GM21515 (cell line): ENCODE measurements around the gene FLG.
"Not testable (repeated sequence)": the region's sequence is repeated elsewhere in the genome, so short reads cannot be mapped to it uniquely, and the experiment has no call there.

Experiments used
- ATAC-seq: cut with Tn5 transposase; IDR thresholded peaks from one replicate; pipeline ENCODE4 v1.9.1; 2021; ENCODE audit not compliant: unreplicated experiment

FLG gene

DNA sequence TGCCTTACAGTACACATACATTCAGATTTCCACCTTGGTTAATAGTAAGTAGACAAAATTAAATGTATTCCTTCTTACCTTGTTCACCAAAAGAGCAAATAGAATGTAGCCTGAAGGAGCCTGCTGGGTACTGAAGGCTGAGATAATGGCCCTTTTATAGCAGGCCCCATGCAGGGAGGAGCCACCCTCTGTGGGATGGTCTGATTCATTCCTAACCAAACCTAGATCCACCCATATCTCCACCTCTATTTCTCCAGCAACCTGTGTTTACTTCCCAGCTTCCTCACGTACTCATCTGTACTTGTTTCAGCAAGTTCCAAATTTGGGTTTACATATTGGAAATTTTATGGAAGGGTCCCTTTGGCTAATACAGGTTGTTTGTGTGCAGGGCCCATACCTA, at the start of gene FLG:
TSS of gene FLG (minus strand) at position 129 of the 400 bp plus-strand sequence. CDS start 9,783 bp downstream, outside the sequence.
- ATAC-seq = no peak

DNA sequence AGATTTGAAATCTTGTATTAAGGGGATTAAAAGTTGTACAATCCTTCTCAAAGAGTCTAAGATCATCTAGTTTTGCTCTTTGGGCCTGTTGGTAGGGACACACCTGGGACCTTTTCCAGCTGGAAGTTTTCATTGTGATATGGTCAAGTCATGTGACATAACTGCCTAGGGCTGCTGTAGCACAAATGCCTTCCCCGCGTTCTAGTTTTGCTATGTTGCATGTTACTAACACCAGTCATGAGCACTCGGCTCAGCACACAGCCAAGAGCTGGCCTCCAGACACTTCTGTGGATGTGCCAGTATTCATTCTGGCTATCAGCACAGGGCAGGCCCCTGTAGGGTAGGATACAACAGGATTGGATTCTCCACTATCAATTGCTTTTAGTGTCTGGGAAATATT, 49.4 kb upstream of the FLG start:
- ATAC-seq = no peak

DNA sequence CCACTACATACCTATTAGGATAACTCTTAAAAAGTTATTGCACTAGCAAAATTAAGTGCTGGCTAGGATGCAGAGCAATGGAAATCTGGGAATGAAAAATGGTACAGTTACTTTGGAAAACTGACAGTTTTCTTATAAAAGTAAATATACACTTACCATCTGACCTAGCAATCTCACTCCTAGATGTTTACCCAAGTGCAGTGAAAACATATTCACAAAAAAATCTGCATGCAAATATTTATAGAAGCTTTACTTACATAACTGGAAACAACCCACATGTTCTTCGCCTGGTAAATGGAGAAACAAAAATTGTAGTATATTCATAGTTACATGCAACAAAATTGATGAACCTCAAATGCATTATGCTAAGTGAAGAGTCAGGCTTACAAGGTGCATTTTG, 47.6 kb upstream of the FLG start:
- ATAC-seq = no peak

DNA sequence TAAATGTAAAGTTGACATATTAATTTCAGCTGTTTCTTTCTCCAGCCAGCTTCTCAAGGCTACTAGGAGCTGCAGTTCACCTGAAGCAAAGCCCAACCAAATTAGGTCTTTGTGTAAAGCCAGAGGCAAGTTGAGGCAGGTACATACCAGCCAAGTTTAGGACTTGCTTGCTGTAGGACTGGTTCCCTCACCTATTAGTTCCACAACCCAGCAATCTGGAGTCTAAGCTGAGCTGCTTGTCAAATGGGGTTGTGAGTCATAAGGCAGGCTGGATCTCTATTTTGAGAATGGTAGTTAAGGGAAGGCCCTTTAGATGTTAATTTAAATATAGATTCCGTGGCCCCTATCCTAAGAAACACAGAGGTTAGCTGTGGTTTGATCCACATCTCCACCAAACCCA, 42.4 kb upstream of the FLG start:
- no peak for ATAC-seq

DNA sequence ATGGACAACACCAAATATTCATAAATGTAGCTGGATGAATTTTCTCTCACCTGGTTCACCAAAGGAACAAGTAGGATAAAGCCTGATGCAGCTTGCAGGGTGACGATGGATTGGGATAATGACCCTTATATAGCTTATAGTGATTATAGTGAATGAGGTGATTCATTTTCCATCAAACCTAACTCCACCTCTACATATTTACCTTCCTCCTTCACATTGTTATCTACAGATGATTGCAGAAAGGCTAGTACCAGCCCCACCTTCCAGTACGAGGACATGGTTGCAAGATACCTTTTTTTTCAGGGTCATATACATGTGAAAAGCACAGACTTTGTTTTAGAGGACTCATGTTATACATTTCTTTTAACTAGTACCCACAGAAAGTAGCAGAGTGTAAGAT, 34.9 kb upstream of the FLG start, which contains the start of gene FLG2:
TSS of gene FLG2 (minus strand) at position 101 of the 400 bp plus-strand sequence. CDS start 1,122 bp downstream, outside the sequence.
- no peak for ATAC-seq

DNA sequence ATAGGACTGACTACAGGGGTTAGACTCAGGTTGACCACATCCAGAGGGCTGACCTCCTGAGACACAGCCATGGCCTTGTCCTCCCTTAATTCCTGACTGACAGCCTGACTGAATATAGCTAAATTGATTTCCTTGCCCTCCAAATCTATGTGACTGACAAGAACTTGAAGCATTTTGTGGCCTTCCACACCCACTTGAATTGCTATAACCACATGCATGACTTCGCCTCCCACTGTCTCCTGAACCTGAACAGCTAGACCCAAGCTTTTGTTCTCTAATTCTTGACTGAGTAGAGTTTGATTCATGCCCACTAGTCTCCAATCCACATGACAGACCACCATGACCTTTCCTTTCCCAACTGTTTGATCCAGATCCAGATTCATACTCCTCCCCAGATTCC, 31.7 kb upstream of the FLG start:
- ATAC-seq = no peak

DNA sequence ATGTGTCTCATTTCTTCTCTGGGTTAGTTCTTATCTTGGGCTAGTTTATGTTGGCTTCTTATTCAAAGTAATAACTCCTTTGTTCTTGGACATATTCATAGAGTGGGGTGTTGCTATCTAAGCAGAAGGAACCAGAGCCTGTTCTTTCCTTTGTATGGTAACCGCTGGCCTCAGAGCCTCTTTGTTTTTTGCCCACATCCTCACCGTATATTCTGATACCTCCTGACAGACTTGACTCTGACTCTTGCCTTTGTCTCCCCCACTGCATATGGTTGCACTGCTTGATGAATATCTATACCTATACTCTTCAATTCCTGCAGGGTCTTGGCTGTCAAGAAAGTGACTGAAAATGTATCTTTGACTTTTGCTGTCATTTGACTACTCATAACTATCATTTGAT, 24.6 kb upstream of the FLG start:
- ATAC-seq = no peak

DNA sequence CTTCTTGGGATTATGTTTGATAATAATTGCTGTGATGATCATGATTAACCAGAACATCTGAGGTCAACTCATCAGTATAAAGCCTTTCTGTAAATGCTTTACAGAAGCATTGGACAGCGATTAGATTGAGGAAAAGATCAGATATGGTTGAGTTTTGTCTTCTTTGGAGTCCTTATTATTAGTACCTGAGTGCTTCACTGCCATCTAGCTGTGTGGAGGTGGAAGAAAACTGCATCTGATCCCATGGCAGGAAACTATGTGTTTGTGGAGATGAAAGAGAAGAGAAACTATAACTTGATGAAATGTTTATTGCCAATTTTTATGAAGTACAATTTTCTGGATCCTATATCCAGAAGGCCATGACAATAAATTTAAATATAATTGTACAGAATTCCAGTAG, 23.4 kb upstream of the FLG start:
- ATAC-seq = no peak

DNA sequence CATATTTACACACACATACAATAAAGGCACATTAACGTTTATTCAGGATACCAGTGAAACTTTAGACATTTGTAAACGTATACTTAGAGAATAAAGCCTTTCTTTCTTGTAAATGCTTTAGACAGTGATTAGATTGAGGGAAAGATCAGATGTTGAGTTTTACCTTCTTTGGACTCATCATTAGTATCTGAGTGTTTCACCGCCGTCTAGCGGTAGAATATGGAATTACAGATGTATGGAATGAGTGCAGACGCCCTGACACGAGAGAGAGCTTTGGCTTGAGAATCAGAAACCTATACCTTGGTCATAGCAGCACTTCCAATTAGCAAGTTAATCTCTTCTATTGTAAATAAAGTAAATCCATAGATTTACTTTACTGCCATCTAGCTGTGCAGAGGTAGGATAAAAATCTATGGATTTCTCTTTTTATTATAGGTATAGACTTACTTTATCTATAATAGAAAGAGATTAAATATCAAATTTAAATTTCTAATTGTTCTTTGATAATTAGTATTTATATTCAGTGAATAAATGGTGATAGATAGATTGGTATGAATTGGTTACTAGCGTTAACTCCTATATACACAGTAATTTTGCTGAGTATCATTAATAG, 22.2 kb upstream of the FLG start:
- ATAC-seq = no peak

DNA sequence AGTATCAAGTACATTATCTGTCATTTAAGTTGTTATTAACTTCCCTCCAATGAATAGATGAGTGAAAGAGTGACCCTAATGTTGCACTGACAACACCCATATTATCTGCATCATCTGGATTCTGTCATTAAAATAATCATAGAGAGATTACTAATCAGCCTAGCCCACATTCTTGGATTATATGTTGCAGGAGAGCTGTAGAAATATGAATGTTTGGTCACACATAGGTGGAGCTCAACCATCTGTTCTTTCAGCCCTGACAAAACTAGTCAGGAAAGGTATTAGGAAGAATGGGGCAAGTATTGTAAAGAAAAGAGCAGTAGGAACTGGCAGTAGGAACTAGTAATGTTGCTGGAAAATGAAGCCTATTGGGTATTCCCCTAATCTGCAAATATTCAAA, 19.4 kb upstream of the FLG start:
- no peak for ATAC-seq

DNA sequence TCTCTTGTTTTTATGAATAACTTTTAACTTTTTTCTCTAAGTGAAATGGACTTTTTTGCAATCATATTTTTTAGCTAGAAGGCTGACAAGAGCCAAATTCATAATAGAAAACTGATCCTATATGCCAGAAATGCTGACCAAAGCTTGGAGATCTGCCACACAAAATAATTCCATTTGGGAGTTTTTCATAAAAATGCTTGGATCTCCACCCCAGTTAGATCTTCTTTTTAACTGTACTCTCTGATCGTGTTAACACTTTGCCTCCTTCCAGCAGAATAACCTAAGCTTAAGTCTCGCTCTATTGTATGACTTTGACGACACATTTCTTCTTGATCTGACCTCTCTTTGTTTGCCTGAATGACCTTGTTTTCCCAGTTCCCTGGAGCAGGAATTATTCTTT, 18.0 kb upstream of the FLG start:
- no peak for ATAC-seq

DNA sequence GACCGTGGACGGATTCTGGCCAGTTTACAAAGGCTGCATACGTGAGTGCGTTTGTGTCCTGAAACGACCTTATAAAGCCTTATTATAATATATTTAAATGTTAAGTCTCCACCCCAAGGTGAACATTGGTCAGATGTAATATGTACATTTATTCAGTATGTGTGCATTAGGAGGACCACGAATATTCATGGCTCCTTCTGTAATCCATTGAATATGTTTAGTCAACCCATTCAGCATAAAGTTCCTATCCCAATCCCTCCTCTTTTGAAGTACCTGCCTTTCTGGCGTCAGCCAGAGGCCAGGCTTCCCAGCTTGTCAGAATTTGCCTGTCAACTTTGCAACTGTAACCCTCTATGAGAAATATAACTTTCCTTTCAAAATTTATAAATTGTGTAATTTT, 10.4 kb upstream of the FLG start:
- no peak for ATAC-seq

DNA sequence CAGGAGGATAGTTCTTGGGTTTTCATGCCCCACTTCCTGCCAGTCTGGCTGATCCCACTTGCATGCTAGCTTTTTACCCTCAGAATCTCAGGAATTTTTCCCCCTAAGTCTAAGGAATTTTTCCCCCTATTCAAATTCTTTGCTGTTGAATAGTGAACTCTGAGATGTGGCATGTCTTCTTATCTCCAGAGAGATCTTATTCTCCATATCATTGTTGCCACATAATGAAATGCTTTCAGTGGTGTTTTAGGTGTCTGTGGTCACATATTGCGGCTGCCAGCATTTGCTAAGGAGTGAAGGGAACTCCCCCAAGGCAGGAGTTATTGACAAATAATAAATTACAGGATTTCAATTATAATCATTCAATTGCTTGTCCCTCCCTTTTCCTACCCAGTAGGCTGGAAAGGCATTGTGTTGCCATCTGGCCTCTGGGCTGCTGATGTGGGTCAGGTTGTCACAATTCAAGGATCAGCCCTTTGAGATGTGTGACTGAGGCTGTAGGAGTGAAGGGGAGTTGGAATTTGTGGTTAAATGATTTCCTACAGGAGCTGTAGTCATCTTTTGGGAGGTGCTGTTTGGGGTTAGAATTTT, 3.9 kb upstream of the FLG start:
- ATAC-seq = no peak

DNA sequence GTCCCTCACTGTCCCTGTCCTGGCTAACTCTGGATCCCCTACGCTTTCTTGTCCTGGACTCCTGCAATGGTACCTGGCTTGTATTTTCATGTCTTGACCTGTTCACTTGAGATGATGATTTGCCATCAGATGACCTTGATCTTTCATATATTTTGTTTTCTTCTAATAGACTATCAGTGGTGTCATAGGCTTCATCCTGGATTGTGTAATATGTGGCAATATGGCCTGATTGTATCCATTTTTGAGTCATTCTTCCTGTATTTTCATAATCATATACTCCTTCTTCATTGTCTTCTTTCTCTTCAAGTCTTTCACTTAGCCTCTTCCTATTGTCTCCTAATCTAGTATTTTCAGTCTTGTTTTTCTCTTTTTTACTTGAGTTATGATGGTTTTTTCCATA, 11.1 kb downstream of the FLG start:
- no peak for ATAC-seq

DNA sequence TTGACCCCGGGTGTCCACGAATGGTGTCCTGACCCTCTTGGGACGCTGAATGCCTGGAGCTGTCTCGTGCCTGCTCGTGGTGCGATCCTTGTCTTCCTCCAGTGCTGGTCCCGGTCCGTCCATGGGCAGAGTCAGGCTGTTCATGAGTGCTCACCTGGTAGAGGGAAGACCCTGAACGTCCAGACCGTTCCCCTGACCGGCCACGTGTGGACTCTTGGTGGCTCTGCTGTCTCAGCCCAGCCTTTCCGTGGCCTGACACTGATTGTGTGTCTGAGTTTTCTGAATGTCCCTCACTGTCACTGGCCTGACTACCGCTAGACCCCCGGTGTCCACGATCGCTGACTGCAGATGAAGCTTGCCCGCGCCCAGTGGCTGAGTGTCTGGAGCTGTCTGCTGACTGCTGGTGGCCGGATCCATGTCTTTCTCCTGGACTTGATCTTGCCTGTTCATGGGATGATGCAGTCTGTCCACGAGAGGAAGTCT, 11.7 kb downstream of the FLG start:
- ATAC-seq = no peak

DNA sequence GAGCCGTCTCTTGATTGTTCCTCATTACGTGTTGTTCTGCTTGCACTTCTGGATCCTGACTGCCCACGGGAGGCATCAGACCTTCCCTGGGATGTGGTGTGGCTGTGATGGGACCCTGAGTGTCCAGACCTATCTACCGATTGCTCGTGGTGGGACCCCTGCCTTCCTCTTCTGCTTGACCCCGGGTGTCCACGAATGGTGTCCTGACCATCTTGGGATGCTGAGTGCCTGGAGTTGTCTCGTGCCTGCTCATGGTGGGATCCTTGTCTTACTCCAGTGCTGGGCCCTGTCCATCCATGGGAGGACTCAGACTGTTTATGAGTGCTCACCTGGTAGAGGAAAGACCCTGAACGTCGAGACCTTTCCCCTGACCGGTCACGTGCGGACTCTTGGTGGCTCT, 12.9 kb downstream of the FLG start:
- ATAC-seq = not testable (repeated sequence)

DNA sequence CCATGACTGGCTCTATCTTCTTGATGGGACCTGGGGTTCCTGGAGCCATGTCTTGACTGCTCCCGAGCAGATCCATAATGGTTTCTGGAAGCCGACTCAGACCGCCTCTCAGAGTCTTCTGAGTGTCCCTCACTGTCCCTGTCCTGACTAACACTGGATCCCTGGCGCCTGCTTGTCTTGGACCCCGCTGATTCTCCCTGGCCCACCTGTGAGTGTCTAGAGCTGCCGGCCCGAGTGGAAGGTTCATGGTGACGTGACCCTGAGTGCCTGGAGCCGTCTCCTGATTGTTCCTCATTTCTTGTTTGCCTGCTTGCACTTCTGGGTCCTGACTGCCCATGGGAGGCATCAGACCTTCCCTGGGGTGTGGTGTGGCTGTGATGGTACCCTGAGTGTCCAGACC, 15.1 kb downstream of the FLG start:
- no peak for ATAC-seq

DNA sequence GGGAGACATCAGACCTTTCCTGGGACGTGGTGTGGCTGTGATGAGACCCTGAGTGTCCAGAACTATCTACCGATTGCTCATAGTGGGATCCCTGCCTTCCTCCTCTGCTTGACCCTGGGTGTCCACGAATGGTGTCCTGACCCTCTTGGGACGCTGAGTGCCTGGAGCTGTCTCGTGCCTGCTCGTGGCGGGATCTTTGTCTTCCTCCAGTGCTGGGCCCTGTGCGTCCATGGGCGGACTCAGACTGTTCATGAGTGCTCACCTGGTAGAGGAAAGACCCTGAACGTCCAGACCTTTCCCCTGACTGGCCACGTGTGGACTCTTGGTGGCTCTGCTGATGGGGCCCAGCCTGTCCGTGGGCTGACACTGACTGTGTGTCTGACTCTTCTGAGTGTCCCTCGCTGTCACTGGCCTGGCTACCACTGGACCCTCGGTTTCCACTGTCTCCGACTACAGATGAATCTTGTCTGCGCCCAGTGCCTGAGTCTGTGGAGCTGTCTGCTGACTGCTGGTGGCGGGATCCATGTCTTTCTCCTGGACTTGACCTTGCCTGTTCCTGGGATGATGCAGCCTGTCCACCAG, 15.6 kb downstream of the FLG start:
- ATAC-seq = not testable (repeated sequence)

DNA sequence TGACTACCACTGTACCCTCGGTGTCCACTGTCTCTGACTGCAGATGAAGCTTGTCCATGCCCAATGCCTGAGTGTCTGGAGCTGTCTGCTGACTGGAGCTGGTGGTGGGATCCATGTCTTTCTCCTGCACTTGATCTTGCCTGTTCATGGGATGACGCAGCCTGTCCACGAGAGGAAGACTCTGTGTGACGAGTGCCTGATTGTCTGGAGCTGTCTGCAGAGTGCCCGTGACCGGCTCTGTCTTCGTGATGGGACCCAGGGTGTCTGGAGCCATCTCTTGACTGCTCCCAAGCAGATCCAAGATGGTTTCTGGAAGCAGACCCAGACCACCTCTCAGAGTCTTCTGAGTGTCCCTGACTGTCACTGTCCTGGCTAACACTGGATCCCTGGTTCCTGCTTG, 16.3 kb downstream of the FLG start:
- not testable (repeated sequence) for ATAC-seq

DNA sequence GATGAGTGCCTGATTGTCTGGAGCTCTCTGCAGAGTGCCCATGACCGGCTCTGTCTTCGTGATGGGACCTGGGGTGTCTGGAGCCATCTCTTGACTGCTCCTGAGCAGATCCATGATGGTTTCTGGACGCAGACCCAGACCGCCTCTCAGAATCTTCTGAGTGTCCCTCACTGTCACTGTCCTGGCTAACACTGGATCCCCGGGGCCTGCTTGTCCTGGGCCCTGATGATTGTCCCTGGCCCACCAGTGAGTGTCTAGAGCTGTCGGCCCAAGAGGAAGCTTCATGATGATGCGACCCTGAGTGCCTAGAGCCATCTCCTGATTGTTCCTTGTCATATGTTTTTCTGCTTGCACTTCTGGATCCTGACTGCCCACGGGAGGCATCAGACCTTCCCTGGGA, 17.1 kb downstream of the FLG start:
- not testable (repeated sequence) for ATAC-seq

DNA sequence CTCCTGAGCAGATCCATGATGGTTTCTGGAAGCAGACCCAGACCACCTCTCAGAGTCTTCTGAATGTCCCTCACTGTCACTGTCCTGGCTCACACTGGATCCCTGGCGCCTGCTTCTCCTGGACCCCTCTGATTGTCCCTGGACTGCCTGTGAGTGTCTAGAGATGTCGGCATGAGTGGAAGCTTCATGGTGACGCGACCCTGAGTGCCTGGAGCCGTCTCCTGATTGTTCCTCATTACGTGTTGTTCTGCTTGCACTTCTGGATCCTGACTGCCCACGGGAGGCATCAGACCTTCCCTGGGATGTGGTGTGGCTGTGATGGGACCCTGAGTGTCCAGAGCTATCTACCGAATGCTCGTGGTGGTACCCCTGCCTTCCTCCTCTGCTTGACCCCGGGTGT, 18.9 kb downstream of the FLG start:
- ATAC-seq = not testable (repeated sequence)

DNA sequence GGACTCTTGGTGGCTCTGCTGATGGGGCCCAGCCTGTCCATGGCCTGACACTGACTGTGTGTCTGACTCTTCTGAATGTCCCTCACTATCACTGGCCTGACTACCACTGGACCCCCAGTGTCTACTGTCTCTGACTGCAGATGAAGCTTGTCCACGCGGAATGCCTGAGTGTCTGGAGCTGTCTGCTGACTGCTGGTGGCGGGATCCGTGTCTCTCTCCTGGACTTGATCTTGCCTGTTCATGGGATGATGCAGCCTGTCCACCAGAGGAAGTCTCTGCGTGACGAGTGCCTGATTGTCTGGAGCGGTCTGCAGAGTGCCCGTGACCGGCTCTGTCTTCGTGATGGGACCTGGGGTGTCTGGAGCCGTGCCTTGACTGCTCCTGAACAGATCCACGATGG, 20.3 kb downstream of the FLG start:
- ATAC-seq = not testable (repeated sequence)
